HG03521 (cell line): ENCODE results near the gene MAP7.

ENCODE experiments used
- ATAC-seq: cut with Tn5 transposase; IDR thresholded peaks from one replicate; pipeline ENCODE4 v1.9.1; 2021; ENCODE audit warnings: mild to moderate bottlenecking, moderate library complexity; ENCODE audit not compliant: unreplicated experiment

Gene MAP7

DNA sequence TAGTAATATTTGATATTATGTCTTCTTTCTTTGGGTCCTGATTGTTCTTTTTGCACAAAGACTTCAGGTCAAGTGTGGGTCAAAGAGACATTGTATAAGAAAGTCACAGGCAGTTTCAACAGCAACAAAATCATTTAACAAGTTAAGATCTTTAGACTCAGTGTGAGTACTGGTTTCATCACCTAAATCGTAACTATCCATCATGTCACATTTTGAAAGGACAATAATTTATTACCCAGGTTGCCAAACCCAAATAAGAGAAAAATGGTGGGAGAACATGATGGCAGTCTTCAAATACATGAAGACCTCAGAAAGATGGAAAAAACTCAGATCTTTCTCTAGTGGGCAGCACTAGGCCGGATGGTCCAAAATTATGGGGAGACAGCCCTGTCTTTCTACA lies 205.1 kb downstream of the MAP7 start:
- ATAC-seq = no peak

DNA sequence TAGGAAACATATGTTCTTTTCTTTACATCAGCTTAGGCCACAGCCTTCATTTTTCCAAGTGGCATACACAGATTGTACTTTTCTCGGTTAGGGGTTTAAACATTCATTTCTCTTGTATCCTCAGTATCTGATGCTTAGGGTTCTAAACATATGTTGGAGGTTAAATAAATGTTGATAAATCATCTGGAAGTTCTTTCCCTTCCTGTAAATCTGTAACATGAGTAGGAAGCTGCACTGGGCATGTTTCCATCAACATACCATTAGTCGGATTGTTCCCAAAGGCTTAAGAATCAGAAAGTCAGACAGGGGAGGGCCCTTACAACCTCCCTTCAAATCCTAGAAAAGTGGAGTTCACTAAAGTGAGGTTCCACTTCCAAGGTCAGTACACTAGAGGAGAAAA lies 205.8 kb downstream of the MAP7 start:
- no peak for ATAC-seq

DNA sequence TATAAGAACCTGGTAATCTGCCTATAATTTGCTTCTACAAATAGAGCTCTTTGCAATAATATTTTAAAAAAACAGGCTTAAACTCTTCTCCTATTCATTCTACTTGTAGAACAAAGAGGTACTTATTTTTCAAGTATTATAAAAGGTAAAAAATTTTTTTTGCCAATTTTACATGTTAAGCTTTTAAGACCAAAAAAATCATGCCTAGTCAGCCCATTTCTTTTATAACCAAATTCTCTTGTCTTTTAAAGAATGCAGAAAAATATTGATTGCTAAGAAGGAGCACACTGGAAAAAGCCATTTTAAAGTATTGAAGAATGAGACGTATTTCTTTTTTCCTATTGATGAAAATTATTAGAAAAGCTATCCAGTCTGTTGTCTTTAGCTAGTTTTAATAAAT lies 206.5 kb downstream of the MAP7 start:
- no peak for ATAC-seq

DNA sequence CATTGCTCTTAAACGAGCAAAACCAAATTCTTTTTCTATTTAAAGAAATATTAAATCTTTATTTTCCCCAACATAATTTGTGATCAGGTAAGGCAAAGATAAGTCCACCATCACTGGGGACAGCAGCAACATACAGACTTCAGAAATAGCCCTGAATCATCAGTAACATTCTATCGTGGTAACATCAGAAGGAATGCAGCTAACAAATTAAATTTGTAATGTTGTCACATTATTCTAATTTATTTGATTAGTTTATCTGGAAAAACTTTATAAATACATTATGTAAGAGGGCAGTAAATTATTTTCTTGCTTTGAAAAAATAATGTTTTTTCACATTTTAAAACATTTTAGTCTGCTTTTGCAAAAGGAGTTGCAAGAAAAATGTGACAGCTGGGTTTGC lies 206.9 kb downstream of the MAP7 start:
- no peak for ATAC-seq

DNA sequence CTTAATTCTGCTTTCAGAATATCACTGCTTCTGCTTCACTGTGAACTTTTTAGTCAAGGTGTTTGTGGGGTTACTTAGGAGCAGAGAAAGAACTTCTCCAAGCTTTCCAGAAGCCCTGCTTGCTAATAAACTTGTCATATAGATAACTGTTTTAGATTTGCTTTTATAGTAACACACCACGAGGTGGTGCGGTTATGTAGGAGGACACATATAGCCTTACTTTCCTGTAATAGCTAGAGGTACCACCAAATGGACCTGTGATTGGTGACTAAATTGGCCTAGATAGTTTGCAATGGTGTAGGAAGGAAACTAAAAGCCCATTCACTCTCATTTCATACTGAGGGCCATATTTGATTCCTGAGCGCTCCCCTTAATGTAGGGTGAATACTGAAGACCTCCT lies 208.3 kb downstream of the MAP7 start:
- no peak for ATAC-seq

DNA sequence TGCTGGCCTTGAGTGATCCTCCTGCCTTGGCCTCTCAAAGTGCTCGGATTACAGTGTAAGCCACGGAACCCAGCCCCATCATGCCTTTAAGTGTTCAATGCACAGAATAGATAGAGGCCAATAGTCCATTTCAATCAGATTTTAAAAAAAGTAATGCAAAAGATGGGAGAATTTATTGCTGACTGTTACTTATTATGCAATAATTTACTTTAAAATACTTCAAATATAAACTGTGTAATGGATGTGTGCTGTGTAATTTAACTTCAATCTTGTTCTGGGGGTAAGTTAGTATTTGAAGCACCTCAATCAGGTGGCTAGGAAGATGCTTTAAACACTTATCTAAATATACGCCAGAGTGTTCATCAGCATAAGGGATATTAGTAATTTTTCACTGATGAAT lies 208.9 kb downstream of the MAP7 start:
- no peak for ATAC-seq

DNA sequence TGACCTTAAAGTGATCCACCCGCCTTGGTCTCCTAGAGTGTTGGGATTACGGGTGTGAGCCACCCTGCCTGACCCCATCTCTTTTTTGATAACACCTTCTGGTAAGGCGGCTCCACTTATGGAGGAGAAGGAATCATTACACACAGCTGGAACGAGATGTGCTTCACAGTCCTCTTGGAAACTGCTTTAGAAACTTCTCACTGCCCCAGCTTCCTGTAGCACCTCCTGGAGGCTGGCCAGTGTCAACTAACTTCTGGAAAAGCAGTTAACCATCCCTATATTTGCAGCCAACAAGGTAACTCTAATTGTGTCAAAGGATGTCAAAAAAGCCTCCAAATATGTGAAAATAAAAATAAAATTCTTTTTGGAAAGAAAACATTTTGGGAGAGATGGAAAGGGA lies 211.7 kb downstream of the MAP7 start:
- no peak for ATAC-seq

DNA sequence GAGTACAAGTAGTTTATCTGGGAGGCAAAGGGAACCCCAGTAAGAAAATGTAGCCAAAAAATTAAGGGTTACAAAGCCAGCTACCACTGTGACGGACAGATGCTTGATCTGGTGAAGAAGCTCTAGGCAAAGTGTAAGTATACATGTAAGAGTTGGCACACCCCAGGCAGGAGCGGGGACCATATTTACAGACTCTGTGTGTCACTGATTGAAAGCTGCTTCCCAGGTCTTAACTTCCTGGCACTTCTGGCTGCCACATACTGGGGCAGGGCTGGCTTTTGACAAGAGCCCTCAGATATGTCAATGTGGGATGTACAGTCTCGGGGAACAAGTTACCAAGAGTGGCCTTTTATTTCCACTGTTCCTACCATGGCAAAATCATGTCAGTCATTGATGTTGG lies 212.6 kb downstream of the MAP7 start:
- no peak for ATAC-seq

DNA sequence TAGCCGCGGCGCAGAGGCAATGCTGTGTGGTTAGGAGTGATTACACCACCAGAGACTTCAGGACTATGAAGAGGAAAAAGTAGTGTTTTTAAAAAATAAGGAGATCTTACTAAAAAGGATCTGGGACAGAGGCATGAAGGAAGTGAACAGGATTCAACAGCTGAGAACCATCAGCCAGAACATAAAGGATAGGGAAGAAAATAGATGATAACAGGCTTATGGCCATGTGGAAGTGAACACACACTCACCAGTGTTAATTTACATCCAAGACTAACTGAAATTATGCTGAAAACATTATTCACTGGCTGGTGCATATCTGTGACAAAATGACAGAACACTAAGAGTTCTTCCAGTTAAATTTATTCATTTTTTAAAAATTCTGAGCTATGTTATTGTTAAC lies 213.1 kb downstream of the MAP7 start:
- ATAC-seq = no peak

DNA sequence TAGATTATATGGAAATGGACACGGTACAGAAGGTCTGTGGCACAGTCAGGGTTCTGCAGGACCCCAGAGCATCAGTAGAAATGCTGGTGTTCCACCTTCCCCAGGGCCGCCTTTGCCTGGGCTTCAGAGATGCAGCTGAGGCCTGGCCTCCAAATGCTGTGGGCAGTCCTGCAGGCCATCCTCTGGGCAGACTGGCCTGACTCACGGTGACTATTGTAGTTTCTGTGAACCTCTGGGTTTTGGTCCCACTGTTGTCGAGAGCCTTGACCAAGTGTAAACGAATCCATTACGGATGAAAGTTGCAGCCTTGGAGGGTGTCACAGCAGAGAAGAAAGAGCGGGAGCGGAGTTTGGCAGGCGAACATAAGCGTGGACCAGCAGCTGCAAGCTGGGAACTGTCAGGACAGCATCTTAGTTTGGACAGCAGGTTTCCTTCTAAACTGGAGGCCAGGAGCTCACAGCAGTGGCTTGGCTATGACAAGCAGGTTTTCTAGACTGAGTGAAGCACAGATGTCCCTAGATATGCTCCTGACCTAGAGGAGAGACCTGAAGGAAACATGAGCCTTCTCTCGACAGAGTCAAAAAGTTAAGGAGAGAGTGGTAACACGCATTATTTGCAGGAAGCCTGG lies 214.4 kb downstream of the MAP7 start:
- no peak for ATAC-seq

DNA sequence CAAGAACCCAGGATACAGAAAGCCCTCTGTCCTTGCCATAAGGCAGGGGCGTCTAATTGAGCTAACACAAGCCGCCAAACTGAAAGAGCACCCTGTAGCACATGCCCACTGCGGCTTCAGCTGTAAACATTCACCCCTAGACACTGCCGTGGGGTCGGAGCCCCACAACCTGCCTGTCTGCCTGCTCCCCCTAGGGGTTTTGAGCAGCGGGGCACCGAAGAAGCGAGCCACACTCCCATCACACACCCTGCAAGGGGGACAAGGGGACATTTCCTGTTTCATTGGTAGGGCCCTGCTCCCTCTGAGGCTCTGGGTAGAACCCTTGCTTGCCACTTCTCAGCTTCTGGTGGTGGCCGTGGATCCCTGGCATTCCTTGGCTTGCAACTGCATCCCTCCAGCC lies 215.4 kb downstream of the MAP7 start:
- ATAC-seq = no peak

DNA sequence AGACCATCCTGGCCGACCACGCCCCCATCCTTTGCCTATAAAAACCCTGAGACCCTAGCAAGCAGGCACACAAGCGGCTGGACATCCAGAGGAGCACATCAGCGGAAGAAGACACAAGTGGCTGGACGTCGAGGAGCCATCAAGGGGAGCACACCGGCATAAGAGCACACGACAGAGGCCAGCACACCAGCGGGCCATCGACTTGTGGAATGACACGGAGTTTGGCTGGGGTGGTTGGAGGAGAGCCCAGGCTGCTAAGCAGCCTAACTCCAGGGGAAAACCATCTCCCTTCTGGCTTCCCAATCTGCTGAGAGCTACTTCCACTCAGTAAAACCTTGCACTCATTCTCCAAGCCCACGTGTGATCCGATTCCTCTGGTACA lies 215.8 kb downstream of the MAP7 start:
- no peak for ATAC-seq

DNA sequence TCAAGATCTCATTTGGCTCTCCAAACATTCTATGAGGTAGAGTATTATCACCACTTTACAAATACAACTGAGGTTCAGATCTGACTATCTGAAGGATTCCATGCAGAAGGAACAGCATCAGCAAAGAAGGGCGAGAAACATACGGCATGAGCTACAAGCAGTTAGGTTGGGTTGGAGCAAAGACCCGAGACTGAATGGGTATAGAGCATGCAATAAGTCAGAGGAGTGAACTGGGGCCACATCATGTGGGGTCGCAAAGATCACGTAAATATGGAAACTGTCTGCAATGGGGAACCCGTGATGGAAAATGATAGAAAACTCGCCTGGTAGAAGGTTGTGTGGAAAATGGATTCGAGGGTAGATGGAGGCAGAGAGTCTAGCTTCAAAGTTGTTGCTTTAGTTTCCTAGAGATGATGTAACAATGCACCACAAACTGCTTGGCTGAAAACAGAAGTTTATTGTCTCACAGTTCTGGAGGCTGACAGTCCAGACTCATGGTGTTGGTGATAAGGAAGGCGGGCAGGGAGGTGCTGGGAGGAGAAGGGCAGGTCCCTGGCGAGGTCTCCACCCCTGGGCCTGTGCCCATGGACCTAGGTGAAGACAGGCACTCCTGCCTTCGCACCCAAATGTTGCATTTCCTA lies 216.3 kb downstream of the MAP7 start:
- ATAC-seq = no peak

DNA sequence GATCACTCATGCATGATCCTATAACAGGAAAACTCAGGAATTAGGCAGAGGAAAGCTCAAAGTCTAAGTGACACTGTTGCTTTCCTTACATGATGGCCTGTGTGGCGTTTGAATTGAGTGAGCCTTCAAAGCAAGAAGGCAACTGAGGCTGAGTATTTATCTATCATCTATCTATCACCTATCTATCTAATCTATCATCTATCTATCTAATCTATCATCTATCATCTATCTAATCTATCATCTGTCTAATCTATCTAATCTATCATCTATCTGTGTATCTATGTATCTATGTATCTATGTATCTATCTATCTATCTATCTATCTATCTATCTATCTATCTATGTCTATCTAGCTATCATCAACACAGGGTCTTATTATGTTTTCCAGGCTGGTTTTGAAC lies 218.8 kb downstream of the MAP7 start:
- ATAC-seq = no peak

DNA sequence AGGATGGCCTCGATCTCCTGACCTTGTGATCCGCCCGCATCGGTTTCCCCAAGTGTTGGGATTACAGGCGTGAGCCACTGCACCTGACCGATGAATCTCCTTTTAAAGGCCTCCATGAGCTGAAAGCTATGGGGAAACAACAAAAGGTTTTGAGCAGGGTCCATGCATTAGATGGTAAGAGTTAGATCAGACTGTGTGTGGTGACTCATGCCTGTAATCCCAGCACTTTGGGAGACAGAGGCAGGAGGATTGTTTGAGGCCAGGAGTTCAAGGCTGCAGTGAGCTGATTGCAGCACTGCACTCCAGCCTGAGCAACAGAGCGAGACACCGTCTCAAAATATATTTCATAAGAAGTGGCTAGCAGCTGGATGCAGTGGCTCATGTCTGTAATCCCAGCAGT lies 219.6 kb downstream of the MAP7 start:
- ATAC-seq = no peak

DNA sequence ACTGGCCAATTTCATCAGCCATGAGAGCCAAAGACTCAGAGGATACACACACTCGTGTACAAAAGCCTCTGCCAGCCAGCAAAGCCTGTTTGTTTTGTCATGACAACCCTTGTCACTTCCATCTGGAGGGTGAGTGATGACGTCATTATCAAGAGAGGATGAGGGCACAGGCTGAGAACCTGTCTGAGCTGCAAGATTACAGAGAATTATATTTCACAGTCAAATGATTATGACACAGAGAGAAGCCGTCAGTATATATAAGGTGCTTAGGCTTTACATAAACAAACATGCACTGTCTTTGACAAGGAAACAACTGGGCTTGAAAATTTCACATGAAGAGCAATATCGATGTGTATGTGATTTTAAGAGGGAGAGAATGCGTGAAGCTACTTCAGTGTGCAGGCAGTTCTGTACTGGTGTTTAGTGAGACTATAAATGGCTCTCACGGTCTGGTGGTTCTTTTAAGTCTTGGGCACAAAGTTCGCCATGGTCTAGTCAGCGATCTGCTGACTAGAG lies 224.1 kb downstream of the MAP7 start:
- ATAC-seq = no peak

DNA sequence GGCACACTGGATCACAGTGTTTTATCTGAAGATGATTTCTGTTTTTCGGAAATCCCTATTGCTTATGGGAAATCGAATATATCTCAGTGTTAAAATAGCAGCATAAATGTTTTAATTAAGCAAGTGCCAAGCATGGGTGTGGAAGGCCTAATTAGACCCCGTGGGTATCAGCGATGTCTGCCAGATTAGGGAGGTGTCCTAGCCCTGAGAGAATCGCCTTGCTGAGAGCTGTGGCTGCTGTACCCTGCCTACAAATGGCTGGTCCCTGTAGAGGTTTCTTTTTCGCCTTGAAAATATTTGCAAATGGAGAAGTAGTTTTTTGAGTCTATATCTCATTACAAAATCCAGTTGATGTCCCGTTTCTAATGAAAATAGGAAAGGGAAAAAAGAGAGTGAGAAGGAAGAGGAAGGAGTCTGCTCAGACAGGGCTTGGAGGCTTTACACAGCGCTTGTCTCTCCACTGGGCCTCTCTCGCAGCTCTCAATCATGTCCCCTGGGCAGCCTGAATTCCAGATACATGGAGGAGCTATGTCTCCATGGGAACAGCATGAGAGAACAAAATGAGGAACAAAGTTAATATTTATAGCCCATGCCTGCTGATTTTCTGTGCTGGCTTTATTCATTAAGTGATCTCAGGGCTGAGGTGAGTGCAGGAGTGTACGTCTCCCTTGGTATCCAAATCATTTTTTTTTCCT lies 225.4 kb downstream of the MAP7 start:
- ATAC-seq = no peak

DNA sequence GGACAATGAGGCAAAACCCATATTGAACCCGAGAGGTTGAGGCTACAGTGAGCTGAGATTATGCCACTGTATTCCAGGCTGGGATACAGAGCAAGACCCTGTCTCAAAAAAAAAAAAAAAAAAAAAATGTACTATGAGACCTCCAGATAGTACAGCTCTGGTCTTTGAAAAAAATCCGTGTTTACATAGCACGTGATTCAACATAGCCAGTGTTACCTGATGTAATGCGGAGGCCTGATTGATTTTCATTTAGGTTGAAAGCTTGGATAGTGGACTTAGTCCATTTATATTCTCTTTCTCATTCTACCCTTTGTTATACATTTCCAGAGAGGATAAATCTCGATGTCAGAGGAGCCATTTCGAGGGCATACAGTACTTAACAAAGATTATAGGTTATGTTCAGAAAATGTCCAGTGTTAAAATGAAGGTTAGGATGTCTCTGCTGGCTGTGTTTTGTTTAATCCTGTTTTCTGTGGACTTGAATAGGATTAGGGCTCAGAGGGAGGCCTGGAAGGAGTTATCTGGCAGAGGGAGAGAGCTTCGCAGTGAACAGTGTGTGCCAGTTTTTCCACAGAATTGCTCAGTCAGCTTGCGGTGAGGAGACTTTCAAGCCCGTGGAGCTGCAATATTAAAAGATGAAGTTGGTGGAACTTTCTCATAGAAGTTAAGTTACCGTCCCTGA lies 226.7 kb downstream of the MAP7 start:
- no peak for ATAC-seq

DNA sequence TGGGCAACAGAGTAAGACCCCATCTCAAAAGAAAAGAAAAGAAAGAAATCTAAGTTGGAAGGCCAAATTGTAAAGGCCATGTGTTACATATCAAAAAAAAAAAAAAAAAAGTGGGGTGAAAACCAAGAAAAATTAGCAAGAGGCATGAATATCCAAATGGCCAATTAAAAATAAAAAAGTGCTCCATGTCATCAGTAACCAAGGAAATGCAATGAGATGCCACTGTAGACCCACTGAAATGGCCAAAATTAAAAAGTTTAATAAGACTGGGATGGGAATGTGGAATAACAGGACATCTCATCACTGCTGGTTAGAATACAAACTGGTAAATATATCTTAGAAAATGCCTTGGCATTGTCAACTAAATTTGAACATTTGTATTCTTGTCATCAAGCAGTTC lies 230.5 kb downstream of the MAP7 start:
- ATAC-seq = no peak

DNA sequence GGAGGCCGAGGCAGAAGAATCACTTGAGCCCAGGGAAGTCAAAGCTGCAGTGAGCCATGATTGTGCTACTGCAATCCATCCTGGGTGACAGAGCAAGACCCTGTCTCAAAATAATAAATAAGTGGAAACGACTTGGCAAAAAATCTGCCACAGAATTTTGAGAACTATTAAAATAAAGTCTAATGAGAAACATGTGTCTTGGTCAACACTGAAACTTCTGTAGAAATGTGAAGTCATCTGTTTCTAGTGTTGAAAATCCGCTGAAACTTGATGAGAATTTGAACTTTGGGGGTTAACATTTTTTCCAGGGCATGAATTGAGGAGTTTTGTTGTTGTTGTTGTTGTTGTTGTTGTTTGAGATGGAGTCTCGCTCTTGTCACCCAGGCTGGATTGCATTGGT lies 231.5 kb downstream of the MAP7 start:
- no peak for ATAC-seq

DNA sequence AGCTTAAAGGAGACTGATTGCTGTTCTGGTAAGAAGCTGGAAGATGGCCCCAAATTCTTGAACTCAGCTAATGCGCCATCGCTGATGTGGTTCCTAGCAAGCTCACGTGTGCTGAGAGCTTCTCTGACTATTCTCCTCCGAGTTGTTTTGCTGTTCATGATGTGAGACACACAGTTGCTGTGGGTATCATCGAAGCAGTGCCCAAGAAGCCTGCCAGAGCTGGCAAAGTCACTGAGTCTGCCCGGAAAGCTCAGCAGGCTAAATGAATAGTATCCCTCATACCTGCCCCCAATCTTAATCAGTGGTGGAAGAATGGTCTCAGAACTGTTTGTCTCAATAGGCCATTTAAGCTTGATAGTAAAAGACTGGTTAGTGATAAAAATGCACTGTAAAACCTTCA lies 232.3 kb downstream of the MAP7 start:
- no peak for ATAC-seq
